ENCODE data around the gene TMEM219.

Gene TMEM219

DNA sequence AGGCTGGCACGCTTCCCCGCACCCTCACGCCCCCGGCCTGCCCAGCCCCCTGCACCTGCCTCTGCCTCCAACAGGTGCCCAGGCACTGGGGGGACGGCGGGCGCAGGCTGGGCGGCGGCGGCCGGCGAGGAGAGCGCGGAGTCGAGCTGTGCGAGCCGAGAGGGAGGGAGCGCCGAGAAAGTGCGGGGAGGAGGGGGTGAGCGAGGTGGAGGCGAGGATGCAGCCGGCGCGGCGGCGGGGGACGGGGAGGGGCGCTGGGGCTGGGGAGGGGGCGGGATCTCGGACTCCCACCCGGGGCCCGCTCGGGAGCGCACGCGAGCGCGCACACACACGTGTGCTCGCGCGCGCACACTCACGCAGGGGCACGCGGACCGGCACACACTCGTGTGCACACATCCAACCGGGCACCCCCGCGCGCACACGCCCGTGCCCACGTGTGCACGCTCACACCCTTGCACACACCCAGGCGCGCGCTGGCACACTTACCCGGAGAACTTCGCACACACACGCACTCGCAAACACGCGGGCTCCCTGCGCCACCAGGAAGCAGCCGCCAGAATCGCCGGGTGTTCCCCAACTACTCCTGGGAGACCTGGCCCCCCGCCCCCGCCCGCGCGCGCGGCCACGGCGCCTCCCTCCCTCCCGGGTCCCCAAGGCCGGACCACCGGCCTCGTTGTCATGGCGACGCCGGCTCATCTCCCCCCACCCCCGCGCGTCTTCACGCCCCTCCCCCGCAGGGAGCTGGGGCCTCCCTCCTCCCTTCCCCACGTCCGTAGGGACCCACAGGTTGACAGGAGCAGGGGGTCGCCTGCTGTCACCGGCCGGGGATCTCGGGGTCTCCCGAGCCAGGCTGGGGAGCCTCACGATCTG lies 49.2 kb downstream of the TMEM219 start, which contains the start of gene DOC2A (continued):
- TF ChIP-seq EGR2 (tag by site-specific recombination; IDR thresholded peaks at IDR 0.05; ENCODE audit: low read depth), result peak; percentile 27; the same call in 1 of the 2 replicates

- ChIA-PET POLR2A (interaction anchor here (0.6 to 0.7 kb wide), 3 partner anchors 20 to 767 kb away, joined by 3 read pairs; no protein-coding TSS in a partner anchor), CTCF (interaction anchor here (1.2 kb wide), 1 partner anchor 10 kb away, joined by 4 read pairs; no protein-coding TSS in a partner anchor)
- H3K4me1 ChIP-seq (ENCODE audit: control insufficient read depth, insufficient read depth, low read length), result no peaks in the 10 kb centered on the region
- H3K9me3 ChIP-seq (ENCODE audit: control insufficient read depth, insufficient read depth, low read depth, low read length), result no peaks in the 10 kb centered on the region
- no peak overlapping the region for H3K27ac ChIP-seq (ENCODE audit: extremely low read depth, low read depth, low read length)
- TF ChIP-seq SCRT1 (tag by site-specific recombination; IDR thresholded peaks at IDR 0.05; ENCODE audit: borderline replicate concordance), result 0 out of 2 replicates have a peak, but pooled peaks have one; percentile 37
- no peak for TF ChIP-seq PATZ1 (tag by site-specific recombination; IDR thresholded peaks at IDR 0.05)
- TF ChIP-seq KLF1 (tag by site-specific recombination; IDR thresholded peaks at IDR 0.05), result 0 out of 2 replicates have a peak, but pooled peaks have one; percentile 8
- no peak for TF ChIP-seq ZNF48 (tag by site-specific recombination; IDR thresholded peaks at IDR 0.05)
- TF ChIP-seq ZNF626 (tag by site-specific recombination; IDR thresholded peaks at IDR 0.05), result no peak
- no peak for TF ChIP-seq ZNF202 (tag by site-specific recombination; IDR thresholded peaks at IDR 0.05; ENCODE audit: borderline replicate concordance)
- TF ChIP-seq, protein P1, sequence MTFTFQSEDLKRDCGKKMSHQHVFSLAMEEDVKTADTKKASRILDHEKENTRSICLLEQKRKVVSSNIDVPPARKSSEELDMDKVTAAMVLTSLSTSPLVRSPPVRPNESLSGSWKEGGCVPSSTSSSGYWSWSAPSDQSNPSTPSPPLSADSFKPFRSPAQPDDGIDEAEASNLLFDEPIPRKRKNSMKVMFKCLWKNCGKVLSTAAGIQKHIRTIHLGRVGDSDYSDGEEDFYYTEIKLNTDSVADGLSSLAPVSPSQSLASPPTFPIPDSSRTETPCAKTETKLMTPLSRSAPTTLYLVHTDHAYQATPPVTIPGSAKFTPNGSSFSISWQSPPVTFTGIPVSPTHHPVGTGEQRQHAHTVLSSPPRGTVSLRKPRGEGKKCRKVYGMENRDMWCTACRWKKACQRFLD (tag by site-specific recombination; IDR thresholded peaks at IDR 0.05), result no peak
- no peak for TF ChIP-seq TCF7L2 (IDR thresholded peaks at IDR 0.05; ENCODE audit: borderline replicate concordance, low read depth, low read length)
- TF ChIP-seq ZNF19 (tag by site-specific recombination; IDR thresholded peaks at IDR 0.05; ENCODE audit: low read depth), result no peak
- TF ChIP-seq BCL6B (tag by site-specific recombination; IDR thresholded peaks at IDR 0.05), result no peak
- no peak for TF ChIP-seq ZNF423 (tag by site-specific recombination; IDR thresholded peaks at IDR 0.05)
- TF ChIP-seq IKZF3 (tag by site-specific recombination; IDR thresholded peaks at IDR 0.05), result 0 out of 2 replicates have a peak, but pooled peaks have one; percentile 17
- TF ChIP-seq ZBTB48 (tag by site-specific recombination; IDR thresholded peaks at IDR 0.05), result 0 out of 2 replicates have a peak, but pooled peaks have one; percentile 11
- TF ChIP-seq HOXD13 (CRISPR knock-in tag; IDR thresholded peaks at IDR 0.05; ENCODE audit: borderline replicate concordance), result no peak
- no peak for TF ChIP-seq ZNF214 (tag by site-specific recombination; IDR thresholded peaks at IDR 0.05; ENCODE audit: borderline replicate concordance)
- no peak for TF ChIP-seq ZNF223 (tag by site-specific recombination; IDR thresholded peaks at IDR 0.05)
- TF ChIP-seq GFI1B (tag by site-specific recombination; IDR thresholded peaks at IDR 0.05), result no peak
- TF ChIP-seq ZNF121 (tag by site-specific recombination; IDR thresholded peaks at IDR 0.05), result no peak
- no peak for TF ChIP-seq BCL11A (tag by site-specific recombination; IDR thresholded peaks at IDR 0.05; ENCODE audit: low read depth)
- peak; percentile 99 for TF ChIP-seq PRDM10 (tag by site-specific recombination; IDR thresholded peaks at IDR 0.05)
- TF ChIP-seq ZNF501 (tag by site-specific recombination; IDR thresholded peaks at IDR 0.05), result no peak
- H3K4me3 ChIP-seq (ENCODE audit: low read depth, low read length), result no peak overlapping the region
- H3K36me3 ChIP-seq (ENCODE audit: control insufficient read depth in 2 of 2, insufficient read depth in 1 of 2, low read length in 2 of 2), result no peaks in the 10 kb centered on the region
These were observed 50.0 kb downstream of the TMEM219 start for GRCh38 chr16:30011714-30012504.

All from HEK293 (cell line).